Peyer's patch (tissue), 4 donors: ENCODE data around the gene SFRP5.

Source experiments
- CTCF ChIP-seq, 6 experiments: fragments of 450-650 bp in 4 of 6; fragments of 200-600 bp in 2 of 6; sonication (generic) in 1 of 6; IDR thresholded peaks; one replicate each; pipeline ENCODE4 v1.5.1; 2017 to 2019; ENCODE audit warnings: antibody characterized with exemption in 6 of 6, mild to moderate bottlenecking in 3 of 6, moderate library complexity in 1 of 6
- POLR2A ChIP-seq, 2 donors: fragments of 450-650 bp; IDR thresholded peaks; one replicate each; pipeline ENCODE4 v1.5.1; 2017; ENCODE audit warnings: antibody characterized with exemption in 2 of 2, mild to moderate bottlenecking in 2 of 2, moderate library complexity in 2 of 2

- no peak for TF ChIP-seq CTCF (IDR thresholded peaks at IDR 0.05)
- TF ChIP-seq POLR2A (IDR thresholded peaks at IDR 0.05), result no peak
Measured at GRCh38 chr10:97732052-97732359, 39.8 kb downstream of the SFRP5 start.
